Measurements from ENCODE around the gene LRP1B. TPM values are rescaled to one million over a fixed set of nuclear protein-coding genes. Genes with fewer than 3 reads are reported as not detected.
"Not testable (repeated sequence)": the region's sequence is repeated elsewhere in the genome, so short reads cannot be mapped to it uniquely, and the experiment has no call there.

LRP1B gene
- total RNA-seq, 4 donors from 2014 or later = 3.3 to 11.1 (median 4.6) TPM

- ATAC-seq (no peak), DNase-seq (no peak)
- TF ChIP-seq POLR2A (IDR thresholded peaks at IDR 0.05) = no peak
- TF ChIP-seq, protein P1, sequence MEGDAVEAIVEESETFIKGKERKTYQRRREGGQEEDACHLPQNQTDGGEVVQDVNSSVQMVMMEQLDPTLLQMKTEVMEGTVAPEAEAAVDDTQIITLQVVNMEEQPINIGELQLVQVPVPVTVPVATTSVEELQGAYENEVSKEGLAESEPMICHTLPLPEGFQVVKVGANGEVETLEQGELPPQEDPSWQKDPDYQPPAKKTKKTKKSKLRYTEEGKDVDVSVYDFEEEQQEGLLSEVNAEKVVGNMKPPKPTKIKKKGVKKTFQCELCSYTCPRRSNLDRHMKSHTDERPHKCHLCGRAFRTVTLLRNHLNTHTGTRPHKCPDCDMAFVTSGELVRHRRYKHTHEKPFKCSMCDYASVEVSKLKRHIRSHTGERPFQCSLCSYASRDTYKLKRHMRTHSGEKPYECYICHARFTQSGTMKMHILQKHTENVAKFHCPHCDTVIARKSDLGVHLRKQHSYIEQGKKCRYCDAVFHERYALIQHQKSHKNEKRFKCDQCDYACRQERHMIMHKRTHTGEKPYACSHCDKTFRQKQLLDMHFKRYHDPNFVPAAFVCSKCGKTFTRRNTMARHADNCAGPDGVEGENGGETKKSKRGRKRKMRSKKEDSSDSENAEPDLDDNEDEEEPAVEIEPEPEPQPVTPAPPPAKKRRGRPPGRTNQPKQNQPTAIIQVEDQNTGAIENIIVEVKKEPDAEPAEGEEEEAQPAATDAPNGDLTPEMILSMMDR (IDR thresholded peaks at IDR 0.05 in 4 of 5, conservative IDR thresholded peaks at IDR 0.05 in 1 of 5) = no peak
- Histone ChIP-seq H3K27ac (no peak overlapping the region), H3K9me3 (no peaks in the 10 kb centered on the region), H3K4me1 (no peaks in the 10 kb centered on the region), H3K36me3 (no peaks in the 10 kb centered on the region), H3K27me3 (no peaks in the 10 kb centered on the region), H3K4me3 (no peak overlapping the region)
- intact Hi-C loops (cut with DNase I; ENCODE audit: low total_unique reads) (no loop called here), in situ Hi-C loops (cut with MboI; ENCODE audit: low sequenced_read_pairs in 4 of 4) (no loop called here)
Observed at GRCh38 chr2:140288213-140288612, 1842.6 kb downstream of the LRP1B start.

- DNase-seq = no peak
- in situ Hi-C loops (cut with MboI; ENCODE audit: low sequenced_read_pairs in 4 of 4) = no loop called here
- ATAC-seq = no peak
- H3K27me3 ChIP-seq = no peaks in the 10 kb centered on the region
- intact Hi-C loops (cut with DNase I; ENCODE audit: low total_unique reads) = no loop called here
- no peak overlapping the region for H3K27ac ChIP-seq
- H3K36me3 ChIP-seq = no peaks in the 10 kb centered on the region
- no peak overlapping the region for H3K4me3 ChIP-seq
- no peaks in the 10 kb centered on the region for H3K4me1 ChIP-seq
- TF ChIP-seq, protein P1 (IDR thresholded peaks at IDR 0.05 in 4 of 5, conservative IDR thresholded peaks at IDR 0.05 in 1 of 5) = no peak
- no peak for TF ChIP-seq POLR2A (IDR thresholded peaks at IDR 0.05)
- no peaks in the 10 kb centered on the region for H3K9me3 ChIP-seq
Observed at GRCh38 chr2:140286377-140286776, 1844.4 kb downstream of the LRP1B start.

DNA sequence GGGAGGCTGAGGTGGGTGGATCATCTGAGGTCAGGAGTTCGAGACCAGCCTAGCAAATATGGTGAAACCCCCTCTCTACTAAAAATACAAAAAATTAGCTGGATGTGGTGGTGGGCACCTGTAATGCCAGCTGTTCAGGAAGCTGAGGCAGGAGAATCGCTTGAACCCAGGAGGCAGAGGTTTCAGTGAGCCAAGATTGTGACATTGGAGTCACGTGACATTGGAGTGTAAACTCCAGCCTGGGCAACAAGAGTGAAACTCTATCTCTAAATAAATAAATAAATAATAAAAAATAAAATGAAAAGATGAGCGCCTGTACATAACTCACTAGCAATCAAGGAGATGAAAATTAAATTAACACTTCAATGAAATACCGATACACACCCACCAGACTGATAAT lies 1853.5 kb downstream of the LRP1B start:
- ATAC-seq; H3K27me3 ChIP-seq; H3K27ac ChIP-seq; DNase-seq; H3K36me3 ChIP-seq; intact Hi-C loops (cut with DNase I; ENCODE audit: low total_unique reads); in situ Hi-C loops (cut with MboI; ENCODE audit: low sequenced_read_pairs in 4 of 4); H3K9me3 ChIP-seq; H3K4me1 ChIP-seq; H3K4me3 ChIP-seq: not testable (repeated sequence)

- intact Hi-C loops (cut with DNase I; ENCODE audit: low total_unique reads) = no loop called here
- in situ Hi-C loops (cut with MboI; ENCODE audit: low sequenced_read_pairs in 4 of 4) = no loop called here
- no peak overlapping the region for H3K27ac ChIP-seq
- DNase-seq (no peak), ATAC-seq (no peak)
- no peaks in the 10 kb centered on the region for H3K4me1 ChIP-seq
- no peak overlapping the region for H3K4me3 ChIP-seq
- H3K27me3 ChIP-seq = no peaks in the 10 kb centered on the region
- H3K36me3 ChIP-seq = no peaks in the 10 kb centered on the region
- no peaks in the 10 kb centered on the region for H3K9me3 ChIP-seq
- TF ChIP-seq POLR2A (IDR thresholded peaks at IDR 0.05) = no peak
- TF ChIP-seq, protein P1 (IDR thresholded peaks at IDR 0.05 in 4 of 5, conservative IDR thresholded peaks at IDR 0.05 in 1 of 5) = no peak
Observed at GRCh38 chr2:140276661-140277060, 1854.2 kb downstream of the LRP1B start.

GRCh38 chr2:140275427-140275826 lies 1855.4 kb downstream of the LRP1B start:
- ATAC-seq = no peak
- no peaks in the 10 kb centered on the region for H3K27me3 ChIP-seq
- no peak overlapping the region for H3K27ac ChIP-seq
- in situ Hi-C loops (cut with MboI; ENCODE audit: low sequenced_read_pairs in 4 of 4) = no loop called here
- no peak overlapping the region for H3K4me3 ChIP-seq
- no peak for DNase-seq
- no peaks in the 10 kb centered on the region for H3K4me1 ChIP-seq
- TF ChIP-seq, protein P1 (IDR thresholded peaks at IDR 0.05 in 4 of 5, conservative IDR thresholded peaks at IDR 0.05 in 1 of 5) = no peak
- no peaks in the 10 kb centered on the region for H3K9me3 ChIP-seq
- no peaks in the 10 kb centered on the region for H3K36me3 ChIP-seq
- intact Hi-C loops (cut with DNase I; ENCODE audit: low total_unique reads) = no loop called here
